HG03159 (cell line): ENCODE measurements around the gene TOP1.
A peak's percentile ranks its signal among the peaks of the same experiment; 100 is the strongest.
"Not testable (repeated sequence)": the region's sequence is repeated elsewhere in the genome, so short reads cannot be mapped to it uniquely, and the experiment has no call there.

ENCODE experiments used
- ATAC-seq: cut with Tn5 transposase; IDR thresholded peaks from one replicate; pipeline ENCODE4 v1.9.1; 2021; ENCODE audit warnings: mild to moderate bottlenecking, moderate library complexity; ENCODE audit not compliant: unreplicated experiment

TOP1 gene

DNA sequence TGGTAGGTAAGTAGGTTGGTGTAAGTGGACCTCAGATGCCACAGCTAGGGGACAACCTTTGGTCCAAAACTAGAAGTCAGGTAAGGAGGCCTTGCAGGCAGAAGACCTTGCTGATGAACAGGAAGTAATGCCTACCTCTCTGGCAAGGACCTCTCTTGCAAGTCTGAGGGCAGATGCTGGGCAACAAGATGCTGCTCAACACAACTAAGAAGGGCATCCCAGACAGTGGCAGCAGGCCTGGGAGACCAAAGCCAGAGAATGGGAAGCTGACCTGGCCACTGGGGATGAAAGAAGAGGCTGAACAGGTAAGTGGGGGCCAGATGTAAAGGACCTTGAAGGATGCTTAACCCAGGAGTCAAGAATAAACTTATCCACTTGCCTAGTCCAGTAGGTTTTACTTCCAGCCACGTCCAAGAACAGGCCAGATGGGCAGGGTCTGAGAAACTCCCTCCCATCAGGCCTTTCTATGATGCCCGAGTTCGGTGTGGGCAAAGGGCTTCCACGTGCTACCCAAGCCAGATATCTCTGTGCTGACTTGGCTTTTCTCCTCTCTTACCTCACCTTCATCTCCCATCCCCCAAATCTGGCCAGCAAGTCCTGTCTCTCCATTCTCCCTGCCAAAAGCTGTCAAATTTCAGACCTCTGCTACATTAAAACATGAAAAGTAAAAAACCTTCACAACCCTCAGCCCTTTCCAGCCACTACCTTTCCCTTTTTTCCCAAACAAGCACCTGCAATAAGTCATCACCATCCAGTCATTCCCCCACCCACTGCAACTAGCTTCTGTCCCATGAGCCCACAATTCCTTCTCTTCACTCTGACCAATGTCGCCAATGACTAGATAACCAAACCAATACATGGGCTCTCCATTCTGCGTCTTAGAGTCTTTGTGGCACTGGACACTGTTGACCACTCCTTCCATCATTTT, 97.2 kb downstream of the TOP1 start:
- no peak for ATAC-seq

DNA sequence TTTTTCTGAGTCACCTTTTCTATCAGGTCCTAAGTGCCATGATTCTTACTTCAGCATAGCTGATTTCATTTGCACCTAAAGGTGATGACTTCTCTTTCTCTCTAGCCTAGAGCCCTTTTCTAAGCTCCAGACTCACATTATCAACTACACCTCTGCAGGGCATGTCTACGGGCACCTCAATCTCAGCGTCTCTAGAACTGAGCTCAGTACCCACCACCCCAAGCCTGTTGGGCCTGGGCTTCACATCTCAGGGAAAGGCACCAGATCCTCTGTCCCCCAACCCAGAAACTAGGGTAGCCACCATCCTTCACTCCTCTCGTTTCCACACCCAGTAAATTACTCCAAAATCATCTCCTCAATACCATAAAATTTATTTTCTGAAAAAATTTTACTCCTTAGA, 98.1 kb downstream of the TOP1 start:
- no peak for ATAC-seq

DNA sequence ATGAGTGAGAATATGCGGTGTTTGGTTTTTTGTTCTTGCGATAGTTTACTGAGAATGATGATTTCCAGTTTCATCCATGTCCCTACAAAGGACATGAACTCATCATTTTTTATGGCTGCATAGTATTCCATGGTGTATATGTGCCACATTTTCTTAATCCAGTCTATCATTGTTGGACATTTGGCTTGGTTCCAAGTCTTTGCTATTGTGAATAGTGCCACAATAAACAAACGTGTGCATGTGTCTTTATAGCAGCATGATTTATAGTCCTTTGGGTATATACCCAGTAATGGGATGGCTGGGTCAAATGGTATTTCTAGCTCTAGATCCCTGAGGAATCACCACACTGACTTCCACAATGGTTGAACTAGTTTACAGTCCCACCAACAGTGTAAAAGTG, 99.7 kb downstream of the TOP1 start:
- not testable (repeated sequence) for ATAC-seq

DNA sequence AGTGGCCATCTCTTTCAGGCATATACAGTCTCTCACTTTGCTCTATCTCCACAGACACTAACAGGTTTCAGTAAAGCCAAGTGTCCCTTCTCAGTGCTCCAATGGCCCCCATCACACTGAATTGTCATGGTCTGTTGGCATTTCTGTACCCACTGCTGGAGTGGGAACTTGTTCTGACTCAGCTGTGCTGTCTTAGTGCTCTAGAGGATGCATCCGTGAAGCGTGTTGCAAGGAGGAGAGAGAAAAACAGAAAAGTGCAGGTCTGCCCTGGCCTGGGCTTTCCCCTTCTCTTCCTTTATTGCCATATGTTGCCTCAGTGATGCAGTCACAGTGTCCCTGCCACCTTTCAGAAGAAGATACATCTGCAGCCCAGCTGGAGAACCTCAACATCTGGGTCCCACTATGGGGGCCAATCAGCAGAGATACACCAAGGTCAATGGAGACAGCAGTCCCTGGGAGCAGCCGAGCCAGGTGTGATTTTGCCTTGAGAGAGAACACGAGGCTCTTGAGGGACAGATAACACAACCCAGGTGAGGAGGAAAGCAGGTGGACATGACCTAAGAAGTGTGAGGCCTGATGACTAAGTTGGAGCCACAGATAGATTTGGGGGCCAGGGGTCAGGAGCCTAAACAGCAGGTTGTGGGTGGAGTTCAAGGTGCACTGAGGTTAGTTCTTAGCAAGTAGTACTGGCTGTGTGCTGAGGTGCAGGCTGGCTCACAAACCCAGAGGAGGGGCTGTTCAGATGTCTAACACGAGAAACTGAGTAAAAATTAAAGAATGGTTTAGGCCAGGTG, 103.2 kb downstream of the TOP1 start:
- no peak for ATAC-seq

- ATAC-seq = not testable (repeated sequence)
These were observed 103.8 kb downstream of the TOP1 start for GRCh38 chr20:41132388-41132775.

DNA sequence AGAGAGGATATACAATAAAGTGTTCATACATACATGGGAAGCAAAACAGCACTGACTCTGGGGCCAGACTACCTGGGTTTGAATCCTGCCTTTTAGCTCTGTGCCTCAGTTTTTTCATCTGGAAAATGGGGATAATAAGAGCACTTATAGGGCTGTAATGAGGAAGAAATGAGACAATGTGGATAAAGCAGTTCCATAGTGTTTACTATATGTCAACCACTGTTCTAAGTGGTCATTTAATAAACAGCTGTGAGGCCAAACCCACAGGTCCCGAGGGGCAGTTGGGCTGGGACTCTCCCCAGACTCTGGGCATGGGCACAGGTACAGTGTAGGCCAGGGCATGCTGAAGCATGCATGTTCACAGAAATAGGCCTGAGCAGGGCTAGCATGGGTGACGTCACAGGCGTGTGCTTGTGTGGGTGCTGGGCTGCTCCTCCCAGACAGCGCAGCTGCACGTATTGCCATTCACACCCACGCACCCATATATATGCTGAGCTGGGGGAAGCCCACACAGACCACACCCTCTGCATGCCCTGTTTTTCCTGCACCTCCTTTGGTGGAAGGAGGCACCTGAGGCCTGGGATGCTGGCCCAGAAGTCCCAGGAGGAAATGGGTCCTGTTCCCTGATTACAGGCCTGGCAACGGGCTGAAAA, 105.2 kb downstream of the TOP1 start:
- no peak for ATAC-seq

DNA sequence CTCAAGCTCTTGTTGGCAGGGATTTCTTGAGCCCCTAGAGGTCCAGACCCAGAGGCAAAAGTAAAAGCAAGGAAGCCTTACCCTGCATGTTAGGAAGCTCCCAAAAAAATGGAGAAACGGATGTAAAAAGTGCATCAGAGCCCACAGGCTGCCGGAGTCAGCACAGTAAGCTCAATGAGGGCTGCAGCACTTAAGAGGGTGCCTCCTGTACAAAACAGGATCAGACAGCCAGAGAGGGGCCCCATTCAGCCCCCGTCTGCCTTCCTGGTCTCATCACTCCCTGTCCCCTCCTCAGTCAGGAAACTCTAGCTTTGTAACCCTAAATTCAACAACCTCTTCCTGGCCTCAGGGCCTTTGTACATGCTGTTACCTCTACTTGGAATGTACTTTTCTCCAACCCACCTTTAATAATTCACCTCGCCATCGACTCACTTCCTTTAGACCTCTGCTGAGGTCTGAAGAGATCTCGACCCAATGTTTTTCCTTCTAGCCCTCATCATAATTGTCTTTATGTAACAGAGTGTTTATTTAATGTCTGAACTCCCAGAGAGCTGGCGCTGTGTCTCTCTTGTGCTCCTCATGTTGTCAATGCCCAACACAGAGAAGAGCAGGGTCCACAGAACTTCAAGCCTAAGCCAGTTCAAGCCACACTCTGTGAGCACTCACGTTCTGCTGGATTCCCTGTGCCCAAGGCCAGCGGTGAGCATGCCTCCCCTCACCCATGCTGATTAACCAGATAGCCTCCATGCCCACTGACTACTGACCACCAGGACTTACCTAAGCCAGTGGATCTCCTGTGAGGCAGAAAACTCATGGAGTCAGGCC, 106.0 kb downstream of the TOP1 start:
- no peak for ATAC-seq

DNA sequence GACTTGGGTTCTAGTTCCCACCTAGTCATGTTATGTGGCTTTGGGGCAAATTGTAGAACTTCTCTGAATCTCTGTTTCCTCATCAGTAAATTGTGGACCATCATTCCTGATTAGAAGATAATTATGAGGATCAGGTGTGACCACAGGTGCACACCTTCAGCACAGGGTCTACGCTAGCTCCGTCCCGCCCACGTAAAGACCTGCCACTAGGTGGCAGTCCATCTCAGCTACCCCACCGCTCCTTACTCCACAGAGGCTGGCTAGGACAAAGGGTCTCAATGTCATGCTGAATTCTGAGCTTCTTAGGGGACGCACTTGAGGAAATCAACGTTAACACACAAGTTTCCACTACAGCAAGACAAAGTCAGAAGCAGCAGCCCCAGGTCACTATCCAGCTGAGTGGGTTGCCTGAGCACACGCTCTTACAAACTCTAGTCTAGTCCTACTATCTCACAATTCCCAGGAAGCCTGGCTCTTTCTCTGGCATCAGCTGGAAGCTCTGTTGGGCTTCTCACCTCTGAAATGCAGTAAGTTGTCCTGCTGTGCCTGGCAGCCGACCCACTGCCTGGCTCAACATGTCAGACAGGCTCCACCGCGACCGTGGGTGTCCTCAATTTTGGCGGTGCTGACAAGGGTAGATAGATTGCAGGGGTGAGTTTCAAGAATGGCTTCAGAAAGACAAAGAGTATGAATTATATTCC, 106.7 kb downstream of the TOP1 start:
- ATAC-seq = no peak

DNA sequence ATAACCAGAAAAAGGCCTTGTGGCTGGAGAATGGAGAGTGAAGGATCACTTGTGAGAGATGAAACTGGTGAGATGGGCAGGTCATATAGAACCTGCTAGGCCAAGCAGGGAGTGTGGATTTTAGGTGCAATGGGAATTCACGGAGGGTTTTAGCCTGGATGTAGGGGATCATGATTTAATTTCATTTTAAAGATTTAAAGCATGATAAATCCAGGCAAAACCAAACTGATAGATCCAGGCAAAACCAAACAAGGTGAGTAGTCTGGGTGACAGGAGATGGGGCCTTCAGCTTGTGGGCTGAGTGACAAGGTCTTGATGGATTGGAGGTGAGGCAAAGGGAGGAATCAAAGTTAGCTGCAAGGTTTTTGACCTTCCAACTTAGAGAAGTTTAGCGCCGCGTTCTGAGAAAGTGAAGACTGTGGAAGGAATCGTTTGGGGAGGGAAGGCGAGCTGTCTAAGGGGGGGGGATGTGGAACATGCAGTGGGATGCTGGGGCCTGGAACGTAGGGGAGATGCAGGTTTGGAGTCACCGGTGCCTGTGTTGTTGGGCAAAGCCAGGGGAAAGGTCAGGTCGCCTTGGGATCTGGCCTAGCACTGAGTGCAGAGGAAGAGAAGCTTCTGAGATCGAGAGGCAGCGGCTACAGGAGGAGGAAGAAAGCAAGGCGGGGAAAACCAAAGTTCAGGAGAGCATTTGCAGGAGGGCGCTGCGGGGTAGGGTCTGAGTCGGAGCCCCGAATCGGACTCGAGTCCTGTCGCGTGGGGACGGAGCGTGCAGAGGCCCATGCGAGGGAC, 107.5 kb downstream of the TOP1 start:
- peak; percentile 0 for ATAC-seq

DNA sequence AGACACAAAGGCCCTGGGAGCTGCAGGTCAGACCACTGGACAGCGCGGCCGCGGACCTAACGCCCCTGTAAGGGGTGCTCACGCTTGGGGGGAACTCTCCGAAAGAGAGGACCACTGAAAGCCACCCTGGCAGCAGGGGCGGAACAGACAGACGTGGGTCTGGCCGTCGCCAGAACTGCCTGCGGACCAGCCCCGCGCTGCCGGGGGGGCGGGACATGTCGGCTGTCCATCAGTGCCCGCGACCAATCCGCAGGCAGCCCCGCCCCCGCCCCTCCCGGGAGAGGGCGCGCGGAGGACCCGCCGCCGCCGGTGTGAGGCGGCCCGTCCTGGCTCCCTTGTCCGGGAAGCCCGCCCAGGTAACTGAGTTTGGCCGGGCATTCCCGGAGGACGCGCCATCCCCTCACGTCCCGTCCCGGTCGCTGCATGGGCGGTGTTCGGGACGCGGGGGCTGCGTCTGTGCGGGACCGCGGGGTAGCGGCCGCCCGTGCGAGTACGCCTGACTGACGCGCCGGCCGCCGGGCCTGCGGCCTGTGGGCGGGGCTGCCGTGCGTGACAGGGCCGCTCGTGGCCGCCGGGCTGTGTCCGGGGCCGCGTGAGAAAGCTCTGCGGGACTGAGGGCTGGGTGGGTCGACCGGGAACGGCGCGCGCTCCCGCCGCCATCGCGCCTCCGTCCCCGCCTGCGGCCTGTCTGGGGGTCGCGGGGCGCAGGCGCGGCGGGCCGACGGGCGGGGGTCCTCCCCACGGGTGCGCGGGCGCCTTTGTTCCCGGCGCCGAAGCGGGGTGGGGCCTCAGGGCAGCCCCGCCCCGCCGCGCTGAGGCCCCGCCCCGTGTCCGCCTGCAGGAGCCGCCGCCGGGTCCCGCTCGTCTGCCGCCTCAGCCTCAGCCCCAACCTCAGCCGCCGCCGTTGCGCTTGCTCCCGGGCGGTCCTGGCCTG, 108.3 kb downstream of the TOP1 start, which contains the start of gene PLCG1:
Gene PLCG1, plus strand, starts transcription at position 864 of the 934 bp plus-strand sequence. CDS start 99 bp downstream, outside the sequence.
- peak; percentile 59 for ATAC-seq

- ATAC-seq = peak; percentile 23
These were observed 109.2 kb downstream of the TOP1 start for GRCh38 chr20:41137614-41138474.

DNA sequence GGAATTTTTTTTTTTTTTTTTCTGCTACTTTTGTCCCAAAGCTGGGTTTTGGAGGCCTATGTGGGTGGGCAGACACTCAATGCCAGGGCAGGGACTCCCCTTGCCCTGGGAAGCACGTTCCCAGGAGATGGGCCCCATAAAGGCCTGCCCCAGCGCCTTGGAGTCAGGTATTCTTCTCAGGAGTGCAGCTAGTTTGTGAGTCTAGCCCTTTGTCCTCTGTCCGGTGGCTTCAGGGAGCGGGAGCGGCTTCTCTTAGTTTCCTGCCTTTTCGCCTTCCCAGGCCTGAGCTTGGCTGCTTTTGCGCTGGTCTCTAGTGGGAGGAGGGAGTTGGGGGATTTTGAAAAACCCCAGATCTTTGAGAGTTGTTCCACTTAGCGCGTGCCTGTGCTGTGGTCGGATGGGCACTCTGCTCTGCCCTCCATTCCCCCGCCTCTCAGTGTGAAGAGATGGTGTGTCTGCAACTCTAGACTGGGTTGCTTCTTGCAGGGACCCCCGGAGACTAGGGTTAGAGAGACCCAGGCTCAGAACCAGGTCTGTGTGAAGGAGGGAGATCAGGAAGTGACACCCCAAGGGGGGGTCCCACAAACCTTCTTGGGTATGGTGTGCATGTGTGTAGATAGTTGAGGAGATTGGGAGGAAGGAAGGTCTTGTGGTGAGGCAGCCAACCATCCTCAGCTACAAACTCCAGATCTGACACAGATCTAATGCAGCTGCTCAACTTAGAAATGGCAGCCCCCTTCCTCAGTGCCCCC, 110.0 kb downstream of the TOP1 start:
- ATAC-seq = no peak

- no peak for ATAC-seq
These were observed 110.8 kb downstream of the TOP1 start for GRCh38 chr20:41139227-41140093.

- no peak for ATAC-seq
These were observed 111.9 kb downstream of the TOP1 start for GRCh38 chr20:41140226-41141133.
